ENCODE measurements around the gene SNRPA1. TPM values are rescaled to one million over a fixed set of nuclear protein-coding genes. Genes with fewer than 3 reads are reported as not detected.
"Not testable (repeated sequence)": the region's sequence is repeated elsewhere in the genome, so short reads cannot be mapped to it uniquely, and the experiment has no call there.

Gene SNRPA1
- total and polyA plus RNA-seq, 2 of the 13 experiments (the other 11 are each of a cell fraction or from before 2014, with no cell fraction given), result 41.2 to 108 TPM

DNA sequence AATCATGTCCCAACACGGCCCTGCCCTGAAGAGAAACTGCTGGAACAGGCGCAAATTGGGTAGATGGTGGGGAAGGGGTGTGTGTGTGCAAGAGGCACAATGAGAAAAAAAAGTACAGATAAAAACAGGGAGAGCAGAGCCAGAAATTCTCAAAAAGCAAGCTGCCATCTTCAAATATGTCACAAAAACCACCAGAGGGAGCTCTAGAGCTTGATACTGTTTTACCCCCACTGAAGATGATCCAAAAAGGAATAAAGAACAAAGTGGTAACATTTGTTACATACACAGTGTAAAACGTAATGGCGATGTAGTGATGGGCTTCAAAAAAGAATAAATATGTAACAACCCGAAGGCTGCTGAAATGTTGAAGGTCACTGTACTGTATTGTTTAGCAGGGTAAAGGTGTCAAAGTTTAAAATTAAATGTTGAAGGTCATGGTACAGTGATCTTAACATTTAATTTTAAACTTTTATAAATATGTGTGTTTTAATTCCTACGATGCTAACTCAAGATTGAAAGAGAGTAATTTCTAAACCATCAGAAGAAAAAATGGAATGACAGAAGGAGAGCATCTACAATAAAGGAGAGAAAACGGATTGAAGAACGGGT is 6.0 kb downstream of the SNRPA1 start:
- Histone ChIP-seq H3K4me1 (ENCODE audit: insufficient read depth, low read length) (peaks cover 22% of the 10 kb centered on the region), H3K27ac (ENCODE audit: extremely low read length, insufficient read depth, low read length) (no peak overlapping the region), H3K9ac (ENCODE audit: insufficient read depth, low read depth, low read length) (no peak overlapping the region), H3K79me2 (ENCODE audit: insufficient read depth, low read length) (peaks cover 63% of the 10 kb centered on the region), H3K4me2 (ENCODE audit: low read depth, low read length) (no peak overlapping the region), H3K36me3 (replicated peaks in 1 of 2; ENCODE audit: control insufficient read depth in 1 of 2, insufficient read depth in 2 of 2, low read length in 2 of 2) (peaks cover 16 to 52% of the 10 kb centered on the region in 2 experiments), H2AFZ (ENCODE audit: low read length) (no peak overlapping the region), H3K4me3 (replicated peaks in 1 of 3; ENCODE audit: insufficient read depth in 1 of 3, low read depth in 2 of 3, low read length in 3 of 3) (no peak overlapping the region), H3K9me3 (ENCODE audit: low read length) (no peaks in the 10 kb centered on the region), H4K20me1 (ENCODE audit: insufficient read depth, low read length) (peaks cover 39% of the 10 kb centered on the region), H3K27me3 (ENCODE audit: control insufficient read depth in 1 of 2, insufficient read depth in 2 of 2, low read length in 2 of 2) (no peaks in the 10 kb centered on the region; a peak in 1 of 5 replicates)
- DNase-seq (ENCODE audit: low spot score) (peak; percentile 50), ATAC-seq (peak; percentile 62), FAIRE-seq (peak; percentile 26)
- BruUV-seq (replicated peaks), result no TSS peak
- TF ChIP-seq RAD21 (CRISPR knock-in tag; IDR thresholded peaks at IDR 0.05) (0 out of 2 replicates have a peak, but pooled peaks have one; percentile 24), SMYD3 (CRISPR knock-in tag; IDR thresholded peaks at IDR 0.05) (no peak), SMC3 (IDR thresholded peaks at IDR 0.05; ENCODE audit: low read length) (peak; percentile 34; the same call in 1 of the 2 replicates), JUND (CRISPR knock-in tag; IDR thresholded peaks at IDR 0.05) (no peak), STAG1 (CRISPR knock-in tag; IDR thresholded peaks at IDR 0.05) (peak; percentile 64)
- TF ChIP-seq, protein P1, sequence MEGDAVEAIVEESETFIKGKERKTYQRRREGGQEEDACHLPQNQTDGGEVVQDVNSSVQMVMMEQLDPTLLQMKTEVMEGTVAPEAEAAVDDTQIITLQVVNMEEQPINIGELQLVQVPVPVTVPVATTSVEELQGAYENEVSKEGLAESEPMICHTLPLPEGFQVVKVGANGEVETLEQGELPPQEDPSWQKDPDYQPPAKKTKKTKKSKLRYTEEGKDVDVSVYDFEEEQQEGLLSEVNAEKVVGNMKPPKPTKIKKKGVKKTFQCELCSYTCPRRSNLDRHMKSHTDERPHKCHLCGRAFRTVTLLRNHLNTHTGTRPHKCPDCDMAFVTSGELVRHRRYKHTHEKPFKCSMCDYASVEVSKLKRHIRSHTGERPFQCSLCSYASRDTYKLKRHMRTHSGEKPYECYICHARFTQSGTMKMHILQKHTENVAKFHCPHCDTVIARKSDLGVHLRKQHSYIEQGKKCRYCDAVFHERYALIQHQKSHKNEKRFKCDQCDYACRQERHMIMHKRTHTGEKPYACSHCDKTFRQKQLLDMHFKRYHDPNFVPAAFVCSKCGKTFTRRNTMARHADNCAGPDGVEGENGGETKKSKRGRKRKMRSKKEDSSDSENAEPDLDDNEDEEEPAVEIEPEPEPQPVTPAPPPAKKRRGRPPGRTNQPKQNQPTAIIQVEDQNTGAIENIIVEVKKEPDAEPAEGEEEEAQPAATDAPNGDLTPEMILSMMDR (CRISPR knock-in tag; IDR thresholded peaks at IDR 0.05), result peak; percentile 61
- ChIA-PET CTCF (ENCODE audit: low intra/inter-chr PET ratio, low total read pairs) (interaction anchor here (0.6 to 1.3 kb wide), 3 partner anchors 290 to 366 kb away, joined by 3 to 9 read pairs (median 3); no protein-coding TSS in a partner anchor), POLR2A (no interaction called here)
- intact Hi-C loops (cut with micrococcal nuclease; ENCODE audit: unreplicated experiment), result no loop called here
- in situ Hi-C loops (cut with HindIII; ENCODE audit: extremely low pct_ligation_motif_present, low pct_unique_long_range_greater_than_20kb), result loop anchor here (5.0 kb wide), 1 partner anchor 363 kb away; the partner anchor contains the start of gene TM2D3
- WGBS (ENCODE audit: low lambda C conversion rate), result 80% methylated on average over 8 of the region's 8 CpGs

DNA sequence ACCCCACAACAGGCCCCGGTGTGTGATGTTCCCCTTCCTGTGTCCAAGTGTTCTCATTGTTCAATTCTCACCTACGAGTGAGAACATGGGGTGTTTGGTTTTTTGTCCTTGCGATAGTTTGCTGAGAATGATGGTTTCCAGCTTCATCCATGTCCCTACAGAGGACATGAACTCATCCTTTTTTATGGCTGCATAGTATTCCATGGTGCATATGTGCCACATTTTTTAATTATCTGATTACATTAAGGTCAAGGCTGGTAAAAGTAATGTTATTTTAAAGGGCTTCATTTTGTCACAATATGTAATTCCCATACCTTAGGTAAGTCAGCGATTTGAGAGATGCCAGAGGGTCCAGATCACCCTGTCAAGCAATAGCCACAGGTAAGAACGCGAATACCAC is 7.7 kb downstream of the SNRPA1 start:
- ATAC-seq; CTCF ChIA-PET (ENCODE audit: low intra/inter-chr PET ratio, low total read pairs); H2AFZ ChIP-seq (ENCODE audit: low read length); DNase-seq (ENCODE audit: low spot score); H3K9me3 ChIP-seq (ENCODE audit: low read length); BruUV-seq (replicated peaks); H3K27me3 ChIP-seq (ENCODE audit: control insufficient read depth in 1 of 2, insufficient read depth in 2 of 2, low read length in 2 of 2); FAIRE-seq; H3K9ac ChIP-seq (ENCODE audit: insufficient read depth, low read depth, low read length); POLR2A ChIA-PET; intact Hi-C loops (cut with micrococcal nuclease; ENCODE audit: unreplicated experiment); H3K4me3 ChIP-seq (replicated peaks in 1 of 3; ENCODE audit: insufficient read depth in 1 of 3, low read depth in 2 of 3, low read length in 3 of 3); H3K4me1 ChIP-seq (ENCODE audit: insufficient read depth, low read length); H3K4me2 ChIP-seq (ENCODE audit: low read depth, low read length); H3K27ac ChIP-seq (ENCODE audit: extremely low read length, insufficient read depth, low read length): not testable (repeated sequence)
- in situ Hi-C loops (cut with HindIII; ENCODE audit: extremely low pct_ligation_motif_present, low pct_unique_long_range_greater_than_20kb), result loop anchor here (5.0 kb wide), 1 partner anchor 365 kb away; the partner anchor contains the start of gene TM2D3
- Histone ChIP-seq H3K79me2 (ENCODE audit: insufficient read depth, low read length) (peaks cover 46% of the 10 kb centered on the region), H4K20me1 (ENCODE audit: insufficient read depth, low read length) (peaks cover 26% of the 10 kb centered on the region), H3K36me3 (replicated peaks in 1 of 2; ENCODE audit: control insufficient read depth in 1 of 2, insufficient read depth in 2 of 2, low read length in 2 of 2) (peaks cover 20 to 68% of the 10 kb centered on the region in 2 experiments)
- 98% methylated on average over 6 of the region's 6 CpGs for WGBS (ENCODE audit: low lambda C conversion rate)

Measured in HepG2 (cell line).